HG03520 (cell line): Measurements from ENCODE around the gene GBX1.

ENCODE experiments used
- ATAC-seq: cut with Tn5 transposase; IDR thresholded peaks from one replicate; pipeline ENCODE4 v1.9.1; 2021; ENCODE audit warnings: mild to moderate bottlenecking, moderate library complexity; ENCODE audit not compliant: unreplicated experiment

GBX1 gene

GRCh38 chr7:151167197-151167961, at the start of gene GBX1:
TSS of gene GBX1 (minus strand) at chr7:151167694. CDS start at chr7:151167548, 146 bp downstream.
- ATAC-seq, result no peak

- ATAC-seq, result no peak
Observed at GRCh38 chr7:151215396-151215795, 47.9 kb upstream of the GBX1 start.

- ATAC-seq, result no peak
Observed at GRCh38 chr7:151213826-151214225, 46.3 kb upstream of the GBX1 start.

GRCh38 chr7:151212626-151213025, 45.1 kb upstream of the GBX1 start:
- no peak for ATAC-seq

- no peak for ATAC-seq
Observed at GRCh38 chr7:151211155-151211772, 43.8 kb upstream of the GBX1 start.

GRCh38 chr7:151210087-151210854, 42.8 kb upstream of the GBX1 start, which contains the start of gene H2BK1:
TSS of gene H2BK1 (minus strand) at chr7:151210488. CDS start at chr7:151210318, 170 bp downstream.
- ATAC-seq, result no peak

GRCh38 chr7:151209588-151209987, 42.1 kb upstream of the GBX1 start:
- no peak for ATAC-seq

GRCh38 chr7:151208253-151208862, 40.9 kb upstream of the GBX1 start:
- no peak for ATAC-seq

GRCh38 chr7:151207804-151208203, 40.3 kb upstream of the GBX1 start:
- no peak for ATAC-seq

GRCh38 chr7:151207315-151207714, 39.8 kb upstream of the GBX1 start:
- no peak for ATAC-seq

GRCh38 chr7:151206914-151207313, 39.4 kb upstream of the GBX1 start:
- ATAC-seq, result no peak

GRCh38 chr7:151205730-151206129, 38.2 kb upstream of the GBX1 start:
- no peak for ATAC-seq

GRCh38 chr7:151204383-151205032, 37.0 kb upstream of the GBX1 start:
- ATAC-seq, result no peak

- no peak for ATAC-seq
Observed at GRCh38 chr7:151202836-151203235, 35.3 kb upstream of the GBX1 start.

GRCh38 chr7:151201751-151202150, 34.3 kb upstream of the GBX1 start:
- no peak for ATAC-seq

GRCh38 chr7:151201344-151201743, 33.9 kb upstream of the GBX1 start:
- ATAC-seq, result no peak

- no peak for ATAC-seq
Observed at GRCh38 chr7:151198945-151199848, 31.7 kb upstream of the GBX1 start.

- ATAC-seq, result no peak
Observed at GRCh38 chr7:151197932-151198331, 30.4 kb upstream of the GBX1 start.

GRCh38 chr7:151195616-151196450, 28.3 kb upstream of the GBX1 start:
- no peak for ATAC-seq
